ENCODE data around the gene SMIM1. TPM values are rescaled to one million over a fixed set of nuclear protein-coding genes. Genes with fewer than 3 reads are reported as not detected.

Gene SMIM1
- total and polyA plus RNA-seq, 9 of the 15 experiments (the other 6 are each of a cell fraction or from before 2014, with no cell fraction given): 2.3 to 125 (median 24.3) TPM

DNA sequence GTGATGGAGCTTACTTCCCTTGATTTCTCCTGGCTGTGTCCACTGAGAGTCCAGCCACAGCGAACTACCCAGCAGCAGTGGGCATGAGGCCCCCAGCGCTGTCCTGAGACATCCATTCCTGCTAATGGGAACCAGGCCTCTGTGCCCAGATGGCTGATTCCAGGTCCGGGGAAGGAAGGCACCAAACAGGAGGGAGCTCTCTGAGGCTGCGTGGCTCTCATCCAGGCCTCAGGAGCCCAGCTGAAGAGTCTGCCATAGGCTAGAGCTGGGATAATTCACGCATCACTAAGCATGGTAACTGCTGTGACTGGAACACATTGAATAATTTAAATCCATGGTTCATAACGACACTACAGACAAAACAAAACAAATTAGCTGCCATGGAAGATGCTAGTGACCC, 48.5 kb downstream of the SMIM1 start (continued):
- no peak for TF ChIP-seq ZNF324 (CRISPR knock-in tag; IDR thresholded peaks at IDR 0.05)

GRCh38 chr1:3821447-3821846, 48.9 kb downstream of the SMIM1 start:
- FAIRE-seq: no peak

More at GRCh38 chr1:3821447-3821846, 48.9 kb downstream of the SMIM1 start:
- H3K9ac ChIP-seq (ENCODE audit: insufficient read depth in 1 of 2, low read depth in 2 of 2, low read length in 2 of 2): no peak overlapping the region
- in situ Hi-C loops (cut with MboI) (no loop called here), intact Hi-C loops (cut with micrococcal nuclease) (no loop called here)
- no peak overlapping the region for H2AFZ ChIP-seq (ENCODE audit: low read depth, low read length)
- ChIA-PET POLR2A (interaction anchor here (0.6 to 0.8 kb wide), 2 partner anchors 54 to 295 kb away, joined by 3 read pairs; no protein-coding TSS in a partner anchor), CTCF (ENCODE audit: low intra/inter-chr PET ratio) (no interaction called here)
- WGBS (ENCODE audit: insufficient coverage, low coverage, missing lambda C conversion rate): 87% methylated on average over 13 of the region's 13 CpGs
- peaks cover 7 to 32% of the 10 kb centered on the region in 2 experiments; a peak in 4 of 5 replicates for H3K4me1 ChIP-seq (replicated peaks in 1 of 2; ENCODE audit: control insufficient read depth in 2 of 2, insufficient read depth in 2 of 2, low read length in 2 of 2)
- ATAC-seq: peak; percentile 65
- no peak overlapping the region for H3K27ac ChIP-seq (ENCODE audit: extremely low read depth, low read depth, low read length)
- H3K4me3 ChIP-seq: no peak overlapping the region
- no TSS peak for BruUV-seq (replicated peaks)
- peaks cover 57% of the 10 kb centered on the region; the same call in 2 of the 3 replicates for H3K36me3 ChIP-seq (ENCODE audit: control insufficient read depth, insufficient read depth, low read length)
- H3K4me2 ChIP-seq (ENCODE audit: insufficient read depth, low read length): no peak overlapping the region
- DNase-seq (ENCODE audit: extremely low read depth in 1 of 4, low spot score in 3 of 4): peak in 1 of 4 experiments; percentile 34
- no peaks in the 10 kb centered on the region for H3K9me3 ChIP-seq (replicated peaks; ENCODE audit: control insufficient read depth, insufficient read depth, low read depth, low read length)
- no peak for TF ChIP-seq ZNF282 (CRISPR knock-in tag; IDR thresholded peaks at IDR 0.05)
- TF ChIP-seq, protein P1, sequence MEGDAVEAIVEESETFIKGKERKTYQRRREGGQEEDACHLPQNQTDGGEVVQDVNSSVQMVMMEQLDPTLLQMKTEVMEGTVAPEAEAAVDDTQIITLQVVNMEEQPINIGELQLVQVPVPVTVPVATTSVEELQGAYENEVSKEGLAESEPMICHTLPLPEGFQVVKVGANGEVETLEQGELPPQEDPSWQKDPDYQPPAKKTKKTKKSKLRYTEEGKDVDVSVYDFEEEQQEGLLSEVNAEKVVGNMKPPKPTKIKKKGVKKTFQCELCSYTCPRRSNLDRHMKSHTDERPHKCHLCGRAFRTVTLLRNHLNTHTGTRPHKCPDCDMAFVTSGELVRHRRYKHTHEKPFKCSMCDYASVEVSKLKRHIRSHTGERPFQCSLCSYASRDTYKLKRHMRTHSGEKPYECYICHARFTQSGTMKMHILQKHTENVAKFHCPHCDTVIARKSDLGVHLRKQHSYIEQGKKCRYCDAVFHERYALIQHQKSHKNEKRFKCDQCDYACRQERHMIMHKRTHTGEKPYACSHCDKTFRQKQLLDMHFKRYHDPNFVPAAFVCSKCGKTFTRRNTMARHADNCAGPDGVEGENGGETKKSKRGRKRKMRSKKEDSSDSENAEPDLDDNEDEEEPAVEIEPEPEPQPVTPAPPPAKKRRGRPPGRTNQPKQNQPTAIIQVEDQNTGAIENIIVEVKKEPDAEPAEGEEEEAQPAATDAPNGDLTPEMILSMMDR (IDR thresholded peaks at IDR 0.05 in 2 of 3, conservative IDR thresholded peaks at IDR 0.05 in 1 of 3; ENCODE audit: insufficient read depth in 2 of 3, low read depth in 1 of 3, low read length in 3 of 3): peak in 1 of 3 experiments; percentile 24; a peak in 2 of 6 replicates
- no peak for TF ChIP-seq HDAC1 (IDR thresholded peaks at IDR 0.05)
- no peak for TF ChIP-seq CHAMP1 (IDR thresholded peaks at IDR 0.05)
- TF ChIP-seq TFAP4 (CRISPR knock-in tag; IDR thresholded peaks at IDR 0.05; ENCODE audit: borderline replicate concordance): no peak
- no peak for TF ChIP-seq ZBTB33 (CRISPR knock-in tag; IDR thresholded peaks at IDR 0.05)
- TF ChIP-seq CTCFL (IDR thresholded peaks at IDR 0.05; ENCODE audit: borderline replicate concordance, insufficient read depth, low read depth, low read length, poor library complexity, severe bottlenecking): peak; percentile 63
- H3K9me1 ChIP-seq (ENCODE audit: control insufficient read depth, insufficient read depth, low read length): peaks cover 7% of the 10 kb centered on the region
- no peaks in the 10 kb centered on the region for H3K79me2 ChIP-seq (ENCODE audit: control insufficient read depth, insufficient read depth, low read length)
- H3K27me3 ChIP-seq (ENCODE audit: control insufficient read depth in 2 of 2, insufficient read depth in 2 of 2, low read length in 2 of 2): no peaks in the 10 kb centered on the region
- no peaks in the 10 kb centered on the region for H4K20me1 ChIP-seq (replicated peaks; ENCODE audit: control insufficient read depth, insufficient read depth, low read length)
